ENCODE measurements around the gene PPP2R5E.
A peak's percentile ranks its signal among the peaks of the same experiment; 100 is the strongest.
"Not testable (repeated sequence)": the region's sequence is repeated elsewhere in the genome, so short reads cannot be mapped to it uniquely, and the experiment has no call there.

The PPP2R5E gene

DNA sequence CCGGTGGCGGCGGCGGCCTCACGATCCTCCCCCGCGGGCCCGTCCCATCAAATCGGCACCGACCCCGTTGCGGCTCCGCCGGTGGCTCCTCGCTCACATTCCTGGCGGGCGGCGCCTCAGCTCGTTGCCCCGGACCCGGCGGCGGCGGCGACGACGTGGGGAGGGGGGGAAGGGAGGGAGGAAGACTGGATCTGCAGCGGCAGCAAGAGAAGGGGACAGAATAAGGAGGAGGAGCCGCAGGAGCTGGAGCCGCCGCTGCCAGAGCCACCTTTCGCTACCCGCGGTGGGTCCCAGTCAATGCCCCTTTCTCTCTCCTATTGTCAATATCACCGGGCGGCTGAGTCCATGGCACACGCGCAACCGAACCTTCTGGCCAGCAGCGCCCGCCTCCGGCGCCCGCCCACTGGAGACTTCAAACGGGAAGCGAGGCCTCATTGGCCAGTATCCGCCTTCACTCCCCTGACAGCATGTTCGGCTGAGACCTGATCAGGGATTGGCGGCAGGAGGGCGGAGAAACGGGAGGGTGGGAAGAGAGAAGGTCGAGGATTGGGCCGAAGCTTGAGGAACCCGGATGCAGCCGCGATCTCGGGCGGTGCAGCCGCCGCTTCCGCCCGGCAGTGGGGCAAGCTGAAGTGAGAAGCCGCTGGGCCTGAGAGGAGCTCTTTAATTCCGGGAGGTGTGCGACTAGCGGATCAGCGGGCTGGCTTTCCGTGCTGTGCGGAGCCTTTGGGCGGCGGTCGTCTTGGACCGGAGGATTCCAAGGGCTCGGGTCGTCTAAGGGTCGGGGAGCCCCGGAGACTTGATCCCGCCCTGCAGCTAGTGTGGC, at the start of gene PPP2R5E:
Gene PPP2R5E (minus strand): TSS at position 378 of the 826 bp plus-strand sequence. CDS start 3,692 bp downstream, outside the sequence.
- DNase-seq (ENCODE audit: low read depth): peak; percentile 99

DNA sequence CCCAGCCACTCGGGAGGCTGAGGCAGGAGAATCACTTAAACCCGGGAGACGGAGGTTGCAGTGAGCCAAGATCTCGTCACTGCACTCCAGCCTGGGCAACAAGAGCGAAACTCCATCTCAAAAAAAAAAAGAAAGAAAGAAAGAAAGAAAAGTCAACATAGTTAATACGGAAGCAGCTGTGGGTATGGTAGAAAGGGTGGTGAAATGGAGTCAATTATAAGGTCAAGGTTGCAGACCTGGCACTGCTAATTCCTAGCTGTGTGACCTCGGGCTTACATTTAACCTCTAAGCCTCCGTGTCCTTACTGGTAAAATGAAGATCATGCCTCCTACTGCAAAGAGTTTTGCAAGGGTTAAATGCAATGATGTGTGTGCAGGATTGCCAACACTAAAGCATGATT, 39.9 kb upstream of the PPP2R5E start:
- DNase-seq (ENCODE audit: low read depth): not testable (repeated sequence)

DNA sequence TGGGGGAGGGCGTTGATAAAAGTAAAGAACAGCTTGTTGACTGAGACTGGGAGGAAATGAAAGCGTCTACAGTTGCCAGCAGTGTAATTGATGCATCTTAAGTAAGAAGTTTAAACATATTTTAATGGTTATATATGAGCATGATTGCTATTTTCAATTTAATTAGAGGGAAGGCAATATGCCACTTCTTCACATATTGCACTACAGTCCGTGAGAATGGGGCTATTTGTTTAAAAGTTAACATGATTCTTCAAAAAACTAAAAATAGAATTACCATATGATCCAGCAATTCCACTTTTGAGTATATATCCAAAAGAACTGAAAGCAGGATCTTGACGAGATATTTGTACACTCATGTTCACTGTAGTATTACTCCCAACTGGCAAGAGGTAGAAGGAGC, 38.3 kb upstream of the PPP2R5E start:
- DNase-seq (ENCODE audit: low read depth): no peak

DNA sequence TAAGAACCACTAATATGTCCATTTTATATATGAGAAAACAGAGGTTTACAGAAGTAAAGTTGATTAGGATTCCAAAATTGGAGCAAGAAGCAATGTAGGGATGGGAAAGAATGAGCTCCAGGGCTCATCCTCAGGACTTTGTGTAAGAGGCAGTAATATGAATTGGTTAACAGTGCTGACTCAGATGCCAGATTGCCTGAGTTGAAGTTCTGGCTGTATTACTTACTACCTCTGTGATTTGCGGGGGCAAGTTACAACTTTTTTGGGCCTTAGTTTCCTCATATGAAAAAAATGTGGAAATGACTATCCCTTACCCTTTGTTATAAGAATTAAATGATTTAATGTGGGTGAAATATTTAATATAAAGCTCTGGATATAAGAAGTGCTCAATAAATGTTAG, 35.1 kb upstream of the PPP2R5E start:
- DNase-seq (ENCODE audit: low read depth): peak; percentile 6

DNA sequence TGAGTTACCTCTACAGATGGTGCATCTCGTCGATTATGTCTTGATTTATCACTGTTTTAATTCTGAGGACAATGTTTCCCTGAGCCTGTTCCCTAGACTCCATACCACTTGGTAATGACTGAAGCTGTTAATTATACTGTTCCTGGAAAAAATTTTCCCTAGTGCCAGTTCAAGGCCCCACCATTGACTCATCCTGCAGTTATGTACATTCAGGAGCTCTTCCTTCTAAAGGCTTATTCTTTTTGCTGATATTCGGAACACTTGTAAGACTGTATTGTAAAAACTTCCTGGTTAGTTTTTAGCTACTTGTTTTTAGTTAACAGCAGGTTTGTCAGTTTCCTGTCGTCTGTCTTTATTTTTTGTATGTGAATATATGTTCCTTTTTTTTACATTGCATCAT, 30.4 kb upstream of the PPP2R5E start:
- peak; percentile 35 for DNase-seq (ENCODE audit: low read depth)

DNA sequence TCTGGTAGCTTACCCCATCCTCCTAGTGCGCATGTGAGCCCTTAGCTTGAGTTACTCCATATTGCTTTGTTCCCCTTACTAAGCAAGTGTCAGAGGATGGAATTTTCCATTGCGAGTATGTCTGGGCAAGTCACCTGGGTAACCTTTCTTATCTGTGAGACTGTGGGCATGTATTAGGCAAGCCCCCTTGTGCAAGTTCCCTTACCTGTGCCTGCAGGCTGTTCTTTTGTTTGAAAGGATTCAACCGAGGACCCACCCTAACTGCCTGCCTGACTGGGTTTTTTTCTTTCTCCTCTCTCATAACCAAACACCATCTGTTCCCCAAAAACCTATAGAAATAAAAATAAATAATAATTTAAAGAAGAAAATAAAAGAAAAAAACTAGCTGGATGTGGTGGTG, 22.3 kb upstream of the PPP2R5E start:
- DNase-seq (ENCODE audit: low read depth): no peak

DNA sequence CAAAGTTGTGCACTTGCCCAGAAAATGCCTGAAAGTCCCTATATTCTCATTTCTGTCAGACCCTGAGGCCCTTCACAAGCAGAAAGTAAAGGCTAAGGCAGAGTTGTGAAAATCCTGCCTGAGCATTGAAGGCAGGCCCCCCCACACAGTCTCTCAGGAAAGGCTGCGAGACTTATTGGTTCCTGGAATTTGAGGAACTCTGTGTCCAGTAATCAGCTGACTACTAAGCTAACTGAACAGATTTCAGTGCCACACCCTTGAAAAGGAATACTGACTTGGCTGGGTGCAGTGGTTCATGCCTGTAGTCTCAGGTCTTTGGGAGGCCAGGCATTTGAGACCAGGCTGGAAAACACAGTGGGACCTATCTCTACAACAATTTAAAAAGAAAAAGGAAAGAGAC, 21.1 kb upstream of the PPP2R5E start:
- DNase-seq (ENCODE audit: low read depth): peak; percentile 32

DNA sequence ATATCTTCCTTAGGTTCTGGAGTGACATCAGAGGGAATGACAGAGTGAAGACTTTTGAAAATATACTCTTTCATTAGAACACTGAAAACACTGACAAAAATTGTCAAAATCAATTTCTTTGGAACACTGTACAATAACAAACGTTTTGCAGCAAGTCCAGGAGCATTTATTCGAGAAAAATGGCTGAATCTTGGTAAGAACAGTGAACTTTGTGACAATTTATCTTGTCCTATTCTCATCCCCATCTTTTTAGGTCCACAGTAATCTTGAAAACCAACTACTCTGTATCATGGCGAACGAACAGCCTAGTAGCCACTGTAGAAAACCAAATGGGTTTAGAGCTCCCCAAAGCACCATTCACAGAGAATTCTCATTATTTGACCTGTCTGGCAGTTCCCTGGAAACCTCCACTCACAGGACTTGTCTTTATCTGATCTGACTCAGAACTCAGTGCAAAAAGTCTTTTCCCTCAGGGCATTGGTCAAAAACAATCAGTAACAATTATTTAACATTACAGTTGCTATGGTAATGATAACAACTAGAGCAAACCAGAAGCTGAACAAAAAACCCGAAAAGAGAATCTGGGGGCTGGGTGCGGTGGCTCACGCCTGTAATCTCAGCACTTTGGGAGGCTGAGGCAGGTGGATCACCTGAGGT, 20.3 kb upstream of the PPP2R5E start:
- peak; percentile 67 for DNase-seq (ENCODE audit: low read depth)

DNA sequence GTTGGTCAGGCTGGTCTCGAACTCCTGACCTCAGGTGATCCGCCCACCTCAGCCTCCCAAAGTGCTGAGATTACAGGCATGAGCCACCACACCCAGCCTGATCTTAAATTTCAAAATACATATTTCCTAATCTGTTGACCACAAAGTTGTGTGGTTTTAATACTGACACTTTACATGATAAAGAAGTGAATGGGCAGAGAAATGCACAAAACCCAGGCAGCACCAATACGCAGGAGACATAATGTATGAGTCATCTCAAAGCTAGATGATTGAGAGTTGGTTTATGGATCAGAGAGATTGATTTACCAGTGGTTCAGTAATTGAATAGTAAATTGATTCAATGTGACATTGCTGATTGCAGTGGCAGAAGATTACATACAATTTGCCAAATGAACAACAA, 19.2 kb upstream of the PPP2R5E start:
- peak; percentile 50 for DNase-seq (ENCODE audit: low read depth)

DNA sequence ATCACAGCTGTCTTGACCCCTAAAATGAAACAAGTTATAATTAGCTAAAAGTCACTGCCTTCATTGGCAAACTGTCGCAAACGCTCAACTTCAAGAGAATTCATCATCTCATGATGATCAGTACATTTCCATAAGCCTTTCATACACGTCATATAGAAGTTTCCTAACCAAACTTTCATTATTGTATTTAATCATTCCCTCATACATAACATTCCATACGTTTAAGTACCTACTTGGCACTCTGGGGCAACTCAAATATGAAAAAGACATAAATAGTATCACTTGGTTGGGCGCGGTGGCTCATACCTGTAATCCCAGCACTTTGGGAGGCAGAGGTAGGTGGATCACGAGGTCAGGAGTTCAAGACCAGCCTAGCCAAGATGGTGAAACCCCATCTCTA, 12.4 kb upstream of the PPP2R5E start:
- no peak for DNase-seq (ENCODE audit: low read depth)

DNA sequence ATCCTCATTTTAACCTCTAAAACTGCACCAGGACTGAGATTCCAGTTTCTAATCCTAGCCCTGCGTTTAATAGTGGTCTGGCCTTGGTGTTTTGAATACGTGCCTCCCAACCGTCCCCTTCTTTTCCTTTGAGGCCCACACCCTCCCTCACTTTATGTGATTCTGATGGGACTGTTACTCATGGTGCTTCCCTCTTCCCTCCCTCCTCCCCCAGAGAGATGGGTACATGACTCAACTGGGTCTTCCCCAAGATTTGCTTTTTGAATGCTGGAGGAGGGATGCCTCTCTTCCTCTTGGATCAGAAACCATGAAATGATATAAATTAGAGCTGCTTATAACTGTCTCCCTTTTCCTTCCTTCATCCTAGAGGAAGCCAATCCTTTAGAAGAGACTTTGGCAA, 8.2 kb upstream of the PPP2R5E start:
- DNase-seq (ENCODE audit: low read depth): peak; percentile 15

DNA sequence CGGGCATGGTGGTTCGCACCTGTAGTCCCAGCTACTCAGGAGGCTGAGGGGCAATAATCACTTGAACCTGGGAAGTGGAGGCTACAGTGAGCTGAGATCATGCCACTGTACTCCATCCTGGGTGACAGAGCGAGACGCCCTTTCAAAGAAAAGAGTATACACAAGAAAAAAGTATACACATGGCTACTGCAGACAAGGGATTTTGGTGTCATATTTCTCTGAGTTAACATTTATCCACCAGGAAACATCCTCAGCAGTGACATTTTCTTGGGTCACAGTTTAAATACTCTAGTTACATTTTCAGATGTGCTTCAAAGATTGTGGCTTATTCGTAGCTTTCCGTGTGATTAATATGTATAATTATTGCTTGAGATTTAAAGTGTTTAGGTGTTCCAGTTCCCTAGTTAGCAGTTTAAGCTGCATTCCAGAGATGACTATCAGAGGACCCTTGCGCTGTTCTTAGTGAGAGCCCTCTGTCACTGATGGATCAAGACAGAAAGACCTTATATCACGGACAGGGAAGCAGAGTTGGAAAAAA, 4.7 kb upstream of the PPP2R5E start:
- no peak for DNase-seq (ENCODE audit: low read depth)

DNA sequence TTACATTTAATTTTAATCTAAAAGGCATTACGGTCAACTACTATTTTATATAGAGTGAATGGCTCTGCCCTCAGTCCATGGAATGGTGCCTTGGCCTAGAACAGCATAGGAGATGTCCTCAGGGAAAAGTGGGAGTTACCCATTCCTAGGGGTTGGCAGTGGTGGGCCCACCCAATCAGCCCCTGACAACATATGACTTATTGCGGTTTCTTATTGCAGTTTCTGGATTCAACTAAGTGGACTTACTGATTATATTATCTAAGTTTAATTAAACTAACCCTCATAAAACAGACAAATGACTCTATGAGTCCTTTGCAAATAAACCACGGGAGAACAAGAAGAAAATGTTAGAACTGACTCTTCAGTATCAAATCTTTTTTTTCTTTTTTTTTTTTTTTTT, 2.3 kb upstream of the PPP2R5E start:
- no peak for DNase-seq (ENCODE audit: low read depth)

DNA sequence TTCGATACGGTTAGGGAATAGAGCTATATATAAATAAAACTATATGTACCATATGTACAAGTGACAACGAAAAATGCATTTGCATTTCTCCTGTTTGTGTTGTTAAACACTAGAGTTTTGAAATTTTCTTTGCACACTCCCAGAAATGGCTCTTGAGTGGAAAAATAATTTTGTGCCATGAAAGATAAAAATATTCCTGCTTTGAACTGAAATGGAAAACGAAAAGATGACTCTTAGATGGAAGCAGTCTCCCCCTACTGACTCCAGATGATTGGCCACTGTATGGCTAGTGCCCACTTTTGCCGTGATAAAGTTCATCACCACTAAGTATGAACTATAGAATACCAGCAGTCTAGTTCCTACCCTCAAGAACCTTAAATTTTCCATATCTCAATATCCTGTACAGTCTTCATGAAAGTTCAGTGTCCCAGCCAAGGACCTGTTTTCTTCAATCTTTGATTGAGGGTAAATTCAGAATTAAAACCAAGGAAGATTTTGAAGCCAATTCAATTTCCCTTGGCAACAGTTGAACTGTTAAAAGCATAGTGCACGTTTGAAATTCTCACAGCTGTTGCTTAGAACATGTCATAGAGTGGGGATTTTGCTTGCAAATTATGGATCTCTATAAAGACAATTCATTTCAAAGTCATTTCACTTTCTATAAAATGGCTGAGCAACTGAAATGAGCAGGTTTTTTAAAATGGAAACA, 1.6 kb upstream of the PPP2R5E start:
- peak; percentile 46 for DNase-seq (ENCODE audit: low read depth)

DNA sequence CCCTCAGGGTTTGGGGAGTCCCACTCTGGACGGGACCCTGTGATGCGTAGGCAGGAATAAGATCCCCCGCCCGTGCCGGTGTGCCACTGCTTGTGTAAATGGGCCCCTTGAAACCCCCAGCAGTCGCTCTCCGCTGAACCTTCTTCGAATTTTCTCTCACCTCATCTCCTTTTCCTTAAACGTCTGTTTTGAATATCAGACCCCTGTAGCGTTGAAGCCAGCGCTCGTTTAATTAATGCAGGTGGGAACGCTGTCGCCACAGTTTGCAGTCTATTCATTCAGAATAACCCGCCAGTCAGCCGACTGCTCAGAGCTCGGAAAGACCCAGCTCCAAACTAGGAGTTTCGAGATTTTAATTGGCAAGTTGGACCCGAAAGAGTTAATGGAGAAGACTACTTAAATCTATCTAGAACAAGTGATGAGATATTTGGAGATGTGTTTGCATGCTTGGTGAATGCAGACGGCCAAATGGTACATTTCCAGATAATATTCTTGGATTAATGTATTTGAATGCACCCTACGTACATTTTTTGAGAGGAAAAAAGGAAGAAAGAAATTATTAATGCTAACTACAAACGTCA, 739 bp upstream of the PPP2R5E start:
- no peak for DNase-seq (ENCODE audit: low read depth)

DNA sequence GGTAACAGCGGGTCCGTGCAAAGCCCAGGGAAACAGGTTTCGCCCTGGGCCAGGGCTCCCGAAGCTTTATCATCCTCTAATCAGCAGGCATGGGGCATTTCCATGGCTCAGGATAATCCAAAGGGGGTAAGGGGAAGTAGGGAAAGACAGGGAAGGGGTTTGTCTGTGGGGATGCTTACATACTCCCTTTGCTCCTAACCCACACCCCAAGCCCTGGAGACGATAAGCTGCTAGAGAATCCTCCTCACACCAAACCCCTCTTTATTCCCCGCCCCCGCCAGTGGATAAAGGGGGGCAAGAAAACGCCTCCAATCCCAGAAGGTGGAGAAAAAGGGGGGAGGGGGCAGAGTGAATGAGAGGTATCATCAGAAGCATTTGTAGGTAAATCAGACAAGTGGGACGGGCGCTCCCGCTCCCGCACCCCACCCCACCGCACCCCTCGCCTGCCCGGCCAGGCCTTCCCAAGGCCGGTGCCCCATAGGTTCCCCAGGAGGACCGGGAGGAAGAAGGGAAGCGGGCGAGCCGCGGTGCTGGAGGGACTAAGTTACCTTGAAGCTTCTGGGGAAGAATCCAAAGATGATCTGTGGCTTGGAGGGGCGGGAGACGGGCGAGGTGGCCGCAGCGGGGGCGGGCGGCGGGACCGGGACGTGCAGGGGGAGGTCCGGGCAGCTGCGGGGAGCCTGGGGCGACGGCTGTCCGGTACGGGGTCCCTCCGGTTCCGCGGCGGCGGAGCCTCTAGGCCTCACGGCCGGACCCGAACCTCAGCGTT, 762 bp downstream of the PPP2R5E start:
- no peak for DNase-seq (ENCODE audit: low read depth)

DNA sequence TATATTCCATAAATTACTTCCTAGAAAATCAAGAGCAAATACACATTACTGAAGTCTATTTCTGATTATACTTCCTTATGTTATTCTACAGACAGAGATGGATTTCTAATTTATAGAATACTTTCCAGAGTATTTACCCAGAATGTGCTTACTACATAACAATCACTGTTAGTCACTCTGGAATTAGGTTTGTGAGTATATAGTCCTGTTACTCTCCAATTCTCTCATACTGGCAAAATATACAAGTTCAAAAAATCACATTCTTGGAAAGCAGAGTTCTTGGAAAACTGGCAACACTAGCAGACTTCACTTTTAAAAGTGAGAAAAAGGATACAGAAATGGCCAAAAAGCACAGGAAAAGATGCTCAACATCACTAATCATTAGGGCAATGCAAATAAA, 7.3 kb downstream of the PPP2R5E start:
- DNase-seq (ENCODE audit: low read depth): no peak

DNA sequence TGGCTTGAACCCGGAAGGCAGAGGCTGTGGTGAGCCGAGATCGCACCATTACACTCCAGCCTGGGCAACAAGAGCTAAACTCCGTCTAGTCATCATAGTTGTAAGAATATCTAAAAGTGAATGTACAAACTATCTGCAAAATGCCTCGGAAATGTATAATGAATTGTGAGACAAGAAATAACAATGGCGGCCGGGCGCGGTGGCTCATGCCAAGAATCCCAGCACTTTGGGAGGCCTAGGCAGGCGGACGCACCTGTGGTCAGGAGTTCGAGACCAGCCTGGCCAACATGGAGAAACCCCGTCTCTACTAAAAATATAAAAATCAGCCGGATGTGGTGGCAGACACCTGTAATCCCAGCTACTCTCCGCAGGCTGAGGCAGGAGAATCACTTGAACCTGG, 9.7 kb downstream of the PPP2R5E start:
- DNase-seq (ENCODE audit: low read depth): no peak

DNA sequence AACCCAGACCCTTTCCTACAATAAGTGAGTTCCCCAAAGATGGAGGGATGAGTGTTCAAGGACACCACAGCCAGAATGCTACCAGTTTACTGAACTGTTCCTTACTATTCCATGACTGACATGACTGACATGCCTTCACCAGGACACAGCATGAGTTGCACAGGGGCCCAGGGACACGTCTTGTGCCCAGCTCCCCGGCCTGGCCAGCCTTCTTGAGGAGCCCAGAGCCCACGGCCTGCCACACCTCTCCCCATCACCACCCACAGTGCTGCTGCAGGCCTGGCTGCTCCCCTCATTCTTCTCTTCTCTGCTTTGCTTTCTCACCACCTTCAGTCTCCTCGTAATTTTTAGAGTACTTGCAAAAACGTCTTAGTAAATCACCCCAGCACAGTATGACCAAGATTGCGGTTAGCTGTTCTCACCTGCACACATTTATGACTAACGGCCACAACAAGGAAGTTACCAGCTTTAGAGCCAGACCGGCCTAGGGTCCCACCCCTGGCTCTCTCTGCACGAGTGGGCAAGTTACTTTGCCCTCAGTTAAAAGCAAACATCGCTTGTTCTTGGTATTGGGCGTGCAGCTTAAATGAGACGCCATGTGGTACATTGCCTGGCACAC, 18.5 kb downstream of the PPP2R5E start:
- DNase-seq (ENCODE audit: low read depth): no peak

DNA sequence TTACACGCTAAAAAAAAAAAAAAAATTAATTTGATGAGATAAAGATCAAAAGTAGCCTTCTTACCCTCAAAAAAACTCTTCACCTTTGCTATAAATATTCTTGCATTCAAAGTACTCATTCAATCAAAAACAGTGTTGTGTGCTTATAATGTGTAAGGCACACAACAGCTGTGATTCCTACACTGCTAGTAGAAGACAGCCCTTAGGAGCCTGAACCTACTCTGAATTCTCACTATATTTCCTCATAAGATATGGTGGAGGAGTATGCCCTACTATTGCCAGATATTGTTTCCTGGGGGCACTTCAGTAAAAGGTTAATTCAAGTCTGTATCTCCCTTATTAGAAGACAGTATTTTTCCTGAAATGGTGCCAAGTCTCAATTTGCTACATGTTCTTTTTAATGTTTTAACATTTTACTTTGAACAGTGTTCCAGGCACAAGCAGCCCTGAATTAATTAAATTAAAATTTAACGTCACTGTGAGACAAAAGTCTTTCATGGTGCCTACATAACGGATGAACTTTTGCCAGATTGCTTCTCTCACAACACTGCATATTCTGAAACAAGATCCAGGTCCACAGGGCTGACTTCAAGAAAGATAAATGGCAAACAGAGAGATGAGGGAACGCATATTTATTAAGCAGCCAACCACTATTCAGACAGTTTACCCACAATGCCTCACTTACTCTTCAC, 19.3 kb downstream of the PPP2R5E start:
- DNase-seq (ENCODE audit: low read depth): no peak

All from iris pigment epithelial cell (primary cell).